ENCODE results near the gene ATP5PO. TPM values are rescaled to one million over a fixed set of nuclear protein-coding genes. Genes with fewer than 3 reads are reported as not detected.
A peak's percentile ranks its signal among the peaks of the same experiment; 100 is the strongest.

Gene ATP5PO
- total RNA-seq, 1 donor from 2014 or later = 150 TPM

GRCh38 chr21:33945652-33946270, 30.2 kb upstream of the ATP5PO start:
- H3K36me3 Mint-ChIP-seq (ENCODE audit: unreplicated experiment) = peaks cover 5% of the 10 kb centered on the region
- H3K4me3 Mint-ChIP-seq (ENCODE audit: unreplicated experiment) = no peak overlapping the region
- H3K9me3 Mint-ChIP-seq (ENCODE audit: unreplicated experiment) = peaks cover 4% of the 10 kb centered on the region
- TF ChIP-seq CTCF (IDR thresholded peaks at IDR 0.05) = no peak
- H3K4me1 Mint-ChIP-seq (ENCODE audit: unreplicated experiment) = peaks cover 33% of the 10 kb centered on the region
- H3K27ac Mint-ChIP-seq (ENCODE audit: unreplicated experiment) = no peak overlapping the region
- no peak for DNase-seq (ENCODE audit: extremely low spot score, unreplicated experiment)
- H3K27me3 Mint-ChIP-seq (ENCODE audit: unreplicated experiment) = no peaks in the 10 kb centered on the region

- H3K27ac Mint-ChIP-seq (ENCODE audit: unreplicated experiment) = no peak overlapping the region
- no peak overlapping the region for H3K4me3 Mint-ChIP-seq (ENCODE audit: unreplicated experiment)
- peaks cover 8% of the 10 kb centered on the region for H3K36me3 Mint-ChIP-seq (ENCODE audit: unreplicated experiment)
- DNase-seq (ENCODE audit: extremely low spot score, unreplicated experiment) = no peak
- H3K4me1 Mint-ChIP-seq (ENCODE audit: unreplicated experiment) = peaks cover 41% of the 10 kb centered on the region
- no peaks in the 10 kb centered on the region for H3K27me3 Mint-ChIP-seq (ENCODE audit: unreplicated experiment)
- peaks cover 4% of the 10 kb centered on the region for H3K9me3 Mint-ChIP-seq (ENCODE audit: unreplicated experiment)
- no peak for TF ChIP-seq CTCF (IDR thresholded peaks at IDR 0.05)
Observed at GRCh38 chr21:33944185-33944763, 28.7 kb upstream of the ATP5PO start.

- Mint-ChIP-seq H3K27ac (ENCODE audit: unreplicated experiment) (no peak overlapping the region), H3K9me3 (ENCODE audit: unreplicated experiment) (peaks cover 4% of the 10 kb centered on the region), H3K36me3 (ENCODE audit: unreplicated experiment) (peaks cover 8% of the 10 kb centered on the region), H3K27me3 (ENCODE audit: unreplicated experiment) (no peaks in the 10 kb centered on the region), H3K4me3 (ENCODE audit: unreplicated experiment) (no peak overlapping the region), H3K4me1 (ENCODE audit: unreplicated experiment) (peaks cover 33% of the 10 kb centered on the region)
- no peak for TF ChIP-seq CTCF (IDR thresholded peaks at IDR 0.05)
- DNase-seq (ENCODE audit: extremely low spot score, unreplicated experiment) = no peak
Observed at GRCh38 chr21:33943293-33943692, 27.7 kb upstream of the ATP5PO start.

GRCh38 chr21:33942426-33942825, 26.8 kb upstream of the ATP5PO start:
- Mint-ChIP-seq H3K4me1 (ENCODE audit: unreplicated experiment) (peaks cover 24% of the 10 kb centered on the region), H3K4me3 (ENCODE audit: unreplicated experiment) (no peak overlapping the region)
- no peak for TF ChIP-seq CTCF (IDR thresholded peaks at IDR 0.05)

GRCh38 chr21:33940881-33941245, 25.3 kb upstream of the ATP5PO start:
- no peak for TF ChIP-seq CTCF (IDR thresholded peaks at IDR 0.05)
- H3K36me3 Mint-ChIP-seq (ENCODE audit: unreplicated experiment) = peaks cover 8% of the 10 kb centered on the region
- no peak overlapping the region for H3K4me3 Mint-ChIP-seq (ENCODE audit: unreplicated experiment)
- peaks cover 26% of the 10 kb centered on the region for H3K4me1 Mint-ChIP-seq (ENCODE audit: unreplicated experiment)
- H3K27ac Mint-ChIP-seq (ENCODE audit: unreplicated experiment) = peak overlapping the region; percentile 40
- H3K27me3 Mint-ChIP-seq (ENCODE audit: unreplicated experiment) = no peaks in the 10 kb centered on the region
- DNase-seq (ENCODE audit: extremely low spot score, unreplicated experiment) = no peak
- H3K9me3 Mint-ChIP-seq (ENCODE audit: unreplicated experiment) = peaks cover 4% of the 10 kb centered on the region

More at GRCh38 chr21:33942426-33942825, 26.8 kb upstream of the ATP5PO start:
- peaks cover 4% of the 10 kb centered on the region for H3K9me3 Mint-ChIP-seq (ENCODE audit: unreplicated experiment)
- H3K27ac Mint-ChIP-seq (ENCODE audit: unreplicated experiment) = no peak overlapping the region
- H3K36me3 Mint-ChIP-seq (ENCODE audit: unreplicated experiment) = peaks cover 8% of the 10 kb centered on the region
- DNase-seq (ENCODE audit: extremely low spot score, unreplicated experiment) = no peak
- no peaks in the 10 kb centered on the region for H3K27me3 Mint-ChIP-seq (ENCODE audit: unreplicated experiment)

All from osteocyte (in vitro differentiated cells).